H1 (cell line): ENCODE results near the gene RIN1. TPM values are rescaled to one million over a fixed set of nuclear protein-coding genes. Genes with fewer than 3 reads are reported as not detected.

ENCODE experiments used
- CEBPB ChIP-seq: IDR thresholded peaks from 2 replicates; pipeline ENCODE4 v1.6.1; 2012; ENCODE audit warnings: low read depth, low read length
- CHD1 ChIP-seq: IDR thresholded peaks from 2 replicates; pipeline ENCODE4 v1.6.1; 2012; ENCODE audit warnings: low read depth, low read length, improper control_type of control experiment
- CTBP2 ChIP-seq: IDR thresholded peaks from 2 replicates; pipeline ENCODE4 v1.7.0; 2011; ENCODE audit warnings: borderline replicate concordance, mild to moderate bottlenecking, moderate library complexity, mixed read lengths, low read length; ENCODE audit not compliant: insufficient read depth, insufficient read length
- CTCF ChIP-seq, 3 experiments: IDR thresholded peaks; 1 replicate in 2 of 3; 2 replicates in 1 of 3; pipeline versions ENCODE4 v1.5.1 to v1.6.1; 2011; ENCODE audit warnings: low read length in 3 of 3, mild to moderate bottlenecking in 3 of 3, inconsistent platforms in 2 of 3, low read depth in 1 of 3, moderate library complexity in 1 of 3; ENCODE audit not compliant: insufficient read depth in 1 of 3; ENCODE audit errors: control extremely low read depth in 1 of 3
- EP300 ChIP-seq, 2 experiments: IDR thresholded peaks; 1 replicate in 1 of 2; 2 replicates in 1 of 2; pipeline ENCODE4 v1.6.1; 2011 to 2012; ENCODE audit warnings: low read depth in 2 of 2, low read length in 2 of 2, mild to moderate bottlenecking in 2 of 2, borderline replicate concordance in 1 of 2, inconsistent platforms in 1 of 2, moderate library complexity in 1 of 2
- EZH2 ChIP-seq: fragments of 200-600 bp; sonication (generic); IDR thresholded peaks from 2 replicates; pipeline ENCODE4 v1.7.1; 2012; ENCODE audit warnings: low read depth, mild to moderate bottlenecking, moderate library complexity, low read length, inconsistent platforms; ENCODE audit not compliant: severe bottlenecking
- GTF2F1 ChIP-seq: IDR thresholded peaks from 2 replicates; pipeline ENCODE4 v1.6.1; 2012; ENCODE audit warnings: low read depth, low read length, improper control_type of control experiment, borderline replicate concordance
- HDAC2 ChIP-seq, 2 experiments: fragments of 300-600 bp in 1 of 2; sonication (generic) in 1 of 2; IDR thresholded peaks; 2 replicates each; pipeline ENCODE4 v1.6.1; 2011 to 2012; ENCODE audit warnings: low read depth in 2 of 2, low read length in 2 of 2, mild to moderate bottlenecking in 2 of 2, moderate library complexity in 2 of 2, borderline replicate concordance in 1 of 2, inconsistent platforms in 1 of 2
- HDAC6 ChIP-seq: IDR thresholded peaks from one replicate; pipeline ENCODE4 v1.7.1; 2012; ENCODE audit warnings: low read depth, mild to moderate bottlenecking, inconsistent platforms, low read length, moderate library complexity
- JUN ChIP-seq: IDR thresholded peaks from 2 replicates; pipeline ENCODE4 v1.6.1; 2011; ENCODE audit warnings: low read depth, mild to moderate bottlenecking, improper control_type of control experiment, low read length
- JUND ChIP-seq: IDR thresholded peaks from 2 replicates; pipeline ENCODE4 v1.6.1; 2011; ENCODE audit warnings: mild to moderate bottlenecking, improper control_type of control experiment, low read length
- KDM5A ChIP-seq: fragments of 200-600 bp; IDR thresholded peaks from 2 replicates; pipeline ENCODE4 v1.7.1; 2012; ENCODE audit warnings: mild to moderate bottlenecking, low read length, inconsistent platforms, mixed read lengths
- NANOG ChIP-seq: IDR thresholded peaks from 2 replicates; pipeline ENCODE4 v1.6.1; 2011; ENCODE audit warnings: low read length, low read depth, mild to moderate bottlenecking, inconsistent platforms; ENCODE audit not compliant: insufficient read depth, poor library complexity, severe bottlenecking
- PHF8 ChIP-seq: fragments of 200-600 bp; sonication (generic); conservative IDR thresholded peaks from 2 replicates; pipeline ENCODE4 v1.7.1; 2012; ENCODE audit warnings: low read depth, mild to moderate bottlenecking, inconsistent platforms, low read length, moderate library complexity
- POU5F1 ChIP-seq: IDR thresholded peaks from 2 replicates; pipeline ENCODE4 v1.6.1; 2011; ENCODE audit warnings: low read depth, mild to moderate bottlenecking, low read length, moderate library complexity
- RXRA ChIP-seq: IDR thresholded peaks from 2 replicates; pipeline ENCODE4 v1.6.1; 2011; ENCODE audit warnings: low read depth, mild to moderate bottlenecking, low read length, moderate library complexity; ENCODE audit not compliant: insufficient read depth
- SP4 ChIP-seq: IDR thresholded peaks from 2 replicates; pipeline ENCODE4 v1.6.1; 2012; ENCODE audit warnings: low read length, inconsistent platforms
- SRF ChIP-seq: IDR thresholded peaks from 2 replicates; pipeline ENCODE4 v1.6.1; 2011; ENCODE audit warnings: mild to moderate bottlenecking, low read depth, low read length, moderate library complexity
- SUZ12 ChIP-seq: fragments of 200-600 bp; sonication (generic); IDR thresholded peaks from 2 replicates; pipeline ENCODE4 v1.6.1; 2012; ENCODE audit warnings: mild to moderate bottlenecking, inconsistent platforms, low read length, moderate library complexity, mixed read lengths
- TBP ChIP-seq: IDR thresholded peaks from 2 replicates; pipeline ENCODE4 v1.6.1; 2011; ENCODE audit warnings: low read depth, low read length, improper control_type of control experiment
- YY1 ChIP-seq: IDR thresholded peaks from 2 replicates; pipeline ENCODE4 v1.6.1; 2011; ENCODE audit warnings: low read depth, mild to moderate bottlenecking, low read length
- ZNF274 ChIP-seq: IDR thresholded peaks from 2 replicates; pipeline ENCODE4 v1.7.0; 2012; ENCODE audit warnings: low read length, borderline replicate concordance; ENCODE audit errors: extremely low read depth
- polyA plus RNA-seq, 7 experiments: library from polyadenylated mRNA; depleted of rRNA in 3 of 7; stranded (reverse) in 5 of 7; unstranded in 2 of 7; fragments of >200 nt in 5 of 7; fragments of 200-250 nt in 2 of 7; gene quantifications; 1 replicate in 5 of 7; 2 replicates in 1 of 7; 4 replicates in 1 of 7; pipeline versions ENCODE4 v1.2.1 to v1.2.3, GENCODE V29; 2011 to 2013; ENCODE audit warnings: missing spikeins in 2 of 7, mixed read lengths in 2 of 7
- total RNA-seq: library from RNA; stranded (reverse); fragmentation: NEBNext Ultra II Directional; extraction: Animal tissue kit (Norgen Biotek cat#: 25700); gene quantifications from 2 replicates; pipeline ENCODE4 v1.2.1, GENCODE V29; 2021

Gene RIN1
- total and polyA plus RNA-seq, 2 of the 8 experiments (the other 6 are each of a cell fraction or from before 2014, with no cell fraction given) = 2.5 to 5.4 TPM

GRCh38 chr11:66311965-66312548 lies 24.2 kb downstream of the RIN1 start (continued):
- TF ChIP-seq EP300 (IDR thresholded peaks at IDR 0.05; ENCODE audit: borderline replicate concordance in 1 of 2, low read depth in 2 of 2, low read length in 2 of 2) (no peak), PHF8 (no peak; the same call in 1 of the 2 replicates), POU5F1 (no peak), CTCF (IDR thresholded peaks at IDR 0.05; ENCODE audit: control extremely low read depth in 1 of 3, insufficient read depth in 1 of 3, low read depth in 1 of 3, low read length in 3 of 3) (peak in 2 of 3 experiments; percentile 84 to 93; a peak in 3 of 4 replicates), HDAC2 (IDR thresholded peaks at IDR 0.05; ENCODE audit: borderline replicate concordance in 1 of 2, low read depth in 2 of 2, low read length in 2 of 2) (no peak; a peak in 1 of 4 replicates), SUZ12 (no peak), RXRA (no peak), JUN (no peak), TBP (no peak; the same call in 1 of the 2 replicates), CTBP2 (no peak), EZH2 (no peak), ZNF274 (no peak), HDAC6 (no peak), KDM5A (0 out of 2 replicates have a peak, but pooled peaks have one; percentile 31), CEBPB (no peak), GTF2F1 (no peak), NANOG (no peak), SRF (no peak), CHD1 (no peak), JUND (no peak), SP4 (no peak; the same call in 1 of the 2 replicates), YY1 (peak; percentile 56; the same call in 1 of the 2 replicates)
